GM23248 (cell line): ENCODE results near the gene HFM1.

Experiments
- EZH2 ChIP-seq: fragments of 200-600 bp; sonication (generic); IDR thresholded peaks from 2 replicates; pipeline ENCODE4 v1.6.1; 2018; ENCODE audit warnings: antibody characterized with exemption, mild to moderate bottlenecking; ENCODE audit not compliant: insufficient read depth, poor library complexity, severe bottlenecking
- EZH2phosphoT487 ChIP-seq: fragments of 200-600 bp; sonication (generic); IDR thresholded peaks from 2 replicates; pipeline ENCODE4 v1.6.1; 2018; ENCODE audit warnings: antibody characterized with exemption, moderate library complexity, mild to moderate bottlenecking, low read depth; ENCODE audit not compliant: insufficient read depth

DNA sequence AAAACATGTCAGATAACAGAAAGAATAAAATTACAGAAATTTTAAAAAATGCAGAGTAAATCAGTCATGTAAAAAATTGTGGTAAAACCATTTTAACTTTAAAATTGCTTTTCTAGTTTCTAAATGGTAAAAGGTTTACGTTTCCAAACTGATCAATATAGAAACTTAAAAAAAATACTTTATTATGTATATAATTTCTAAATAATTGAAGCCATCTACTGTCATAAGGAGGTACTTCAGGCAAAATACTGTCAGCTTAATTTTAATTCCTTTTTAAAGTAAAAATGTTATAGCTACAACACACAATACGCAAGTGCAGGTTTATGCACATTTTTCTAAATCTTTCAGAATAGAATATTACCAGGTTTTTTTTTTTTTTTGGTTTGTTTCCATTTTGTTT is 159.9 kb downstream of the HFM1 start:
- TF ChIP-seq EZH2phosphoT487 (no peak), EZH2 (no peak)
